ENCODE results near the gene SSNA1.
A peak's percentile ranks its signal among the peaks of the same experiment; 100 is the strongest.

The SSNA1 gene

GRCh38 chr9:137220317-137221094 is 32.0 kb downstream of the SSNA1 start:
- no peak for DNase-seq (ENCODE audit: low read depth in 2 of 2)

- no peak for DNase-seq (ENCODE audit: low read depth in 2 of 2)
Observed at GRCh38 chr9:137221095-137221505, 32.6 kb downstream of the SSNA1 start.

GRCh38 chr9:137221506-137222111 is 33.1 kb downstream of the SSNA1 start:
- no peak for DNase-seq (ENCODE audit: low read depth in 2 of 2)

GRCh38 chr9:137222190-137223077 is 34.0 kb downstream of the SSNA1 start, which contains the start of gene RNF208:
TSS of gene RNF208 (minus strand) at chr9:137222240. CDS start at chr9:137221212, 1,028 bp downstream.
- DNase-seq (ENCODE audit: low read depth in 2 of 2): no peak

- DNase-seq (ENCODE audit: low read depth in 2 of 2): peak; percentile 97
Observed at GRCh38 chr9:137223078-137223970, 34.8 kb downstream of the SSNA1 start.

GRCh38 chr9:137224830-137225694 is 36.6 kb downstream of the SSNA1 start, which contains the start of gene CYSRT1:
TSS of gene CYSRT1 (plus strand) at chr9:137225174. CDS start at chr9:137225622, 448 bp downstream.
- no peak for DNase-seq (ENCODE audit: low read depth in 2 of 2)

GRCh38 chr9:137225699-137226331 is 37.3 kb downstream of the SSNA1 start:
- DNase-seq (ENCODE audit: low read depth in 2 of 2): no peak

GRCh38 chr9:137226338-137227053 is 38.0 kb downstream of the SSNA1 start:
- no peak for DNase-seq (ENCODE audit: low read depth in 2 of 2)

GRCh38 chr9:137227054-137227852 is 38.8 kb downstream of the SSNA1 start, which contains the start of gene RNF224:
TSS of gene RNF224 (plus strand) at chr9:137227502. CDS start at chr9:137228336, 834 bp downstream.
- peak; percentile 64 to 69 for DNase-seq (ENCODE audit: low read depth in 2 of 2)

GRCh38 chr9:137227853-137228505 is 39.5 kb downstream of the SSNA1 start:
- DNase-seq (ENCODE audit: low read depth in 2 of 2): no peak

GRCh38 chr9:137228506-137228967 is 40.1 kb downstream of the SSNA1 start:
- no peak for DNase-seq (ENCODE audit: low read depth in 2 of 2)

GRCh38 chr9:137228968-137229896 is 40.8 kb downstream of the SSNA1 start:
- no peak for DNase-seq (ENCODE audit: low read depth in 2 of 2)

GRCh38 chr9:137229903-137230704 is 41.6 kb downstream of the SSNA1 start:
- DNase-seq (ENCODE audit: low read depth in 2 of 2): no peak

GRCh38 chr9:137230705-137231371 is 42.4 kb downstream of the SSNA1 start, which contains the start of gene SLC34A3:
TSS of gene SLC34A3 (plus strand) at chr9:137230901. CDS start at chr9:137231703, 802 bp downstream.
- DNase-seq (ENCODE audit: low read depth in 2 of 2): no peak

Measured in activated CD8-positive, alpha-beta memory T cell treated with anti-CD3 and anti-CD28 coated beads for 4 hours (primary cell).